Mucosa of gallbladder (tissue), 1 donor: ENCODE data around the gene R3HCC1L. TPM values are rescaled to one million over a fixed set of nuclear protein-coding genes. Genes with fewer than 3 reads are reported as not detected.

Experiments used
- DNase-seq: peaks from one replicate; pipeline ENCODE4 v3.0.0-alpha.2; 2020; ENCODE audit warnings: low spot score
- total RNA-seq: library from RNA; stranded (reverse); gene quantifications from one replicate; pipeline ENCODE4 v1.2.1, GENCODE V29; 2021
- donor health status: DM: no; HTN: no; CAD: no.

The R3HCC1L gene
- total RNA-seq, 1 donor from 2014 or later: 15.8 TPM

GRCh38 chr10:98231417-98231816, 97.0 kb downstream of the R3HCC1L start:
- DNase-seq: no peak

GRCh38 chr10:98235846-98236245, 101.4 kb downstream of the R3HCC1L start:
- DNase-seq: no peak

- DNase-seq: no peak
Measured at GRCh38 chr10:98236862-98237261, 102.4 kb downstream of the R3HCC1L start.

GRCh38 chr10:98238391-98238790, 103.9 kb downstream of the R3HCC1L start:
- DNase-seq: no peak

- DNase-seq: no peak
Measured at GRCh38 chr10:98240524-98240923, 106.1 kb downstream of the R3HCC1L start.

GRCh38 chr10:98242823-98243222, 108.4 kb downstream of the R3HCC1L start:
- DNase-seq: no peak

GRCh38 chr10:98244141-98244540, 109.7 kb downstream of the R3HCC1L start:
- no peak for DNase-seq

GRCh38 chr10:98244586-98244985, 110.1 kb downstream of the R3HCC1L start:
- no peak for DNase-seq

GRCh38 chr10:98246911-98247805, 112.7 kb downstream of the R3HCC1L start:
- peak; percentile 6 for DNase-seq

- peak; percentile 8 for DNase-seq
Measured at GRCh38 chr10:98248018-98248417, 113.6 kb downstream of the R3HCC1L start.

GRCh38 chr10:98249134-98249533, 114.7 kb downstream of the R3HCC1L start:
- peak; percentile 8 for DNase-seq

- DNase-seq: peak; percentile 9
Measured at GRCh38 chr10:98251399-98251798, 116.9 kb downstream of the R3HCC1L start.

- DNase-seq: peak; percentile 8
Measured at GRCh38 chr10:98252464-98252863, 118.0 kb downstream of the R3HCC1L start.

GRCh38 chr10:98253499-98253898, 119.0 kb downstream of the R3HCC1L start:
- DNase-seq: peak; percentile 7

GRCh38 chr10:98254234-98254974, 119.9 kb downstream of the R3HCC1L start:
- peak; percentile 8 for DNase-seq

GRCh38 chr10:98255146-98255877, 120.9 kb downstream of the R3HCC1L start:
- peak; percentile 9 for DNase-seq

GRCh38 chr10:98256692-98257091, 122.2 kb downstream of the R3HCC1L start:
- DNase-seq: no peak

- DNase-seq: no peak
Measured at GRCh38 chr10:98257198-98257597, 122.7 kb downstream of the R3HCC1L start.

- peak; percentile 7 for DNase-seq
Measured at GRCh38 chr10:98257961-98258360, 123.5 kb downstream of the R3HCC1L start.

GRCh38 chr10:98258683-98259454, 124.4 kb downstream of the R3HCC1L start:
- DNase-seq: peak; percentile 7

GRCh38 chr10:98259606-98260315, 125.3 kb downstream of the R3HCC1L start:
- DNase-seq: no peak
